NCI-H82 (cell line): ENCODE data around the gene ST6GAL1.
"Not testable (repeated sequence)": the region's sequence is repeated elsewhere in the genome, so short reads cannot be mapped to it uniquely, and the experiment has no call there.

Source experiments
- DNase-seq: peaks from one replicate; lab custom pipeline; 2025; lab: John Stamatoyannopoulos, UW

ST6GAL1 gene

DNA sequence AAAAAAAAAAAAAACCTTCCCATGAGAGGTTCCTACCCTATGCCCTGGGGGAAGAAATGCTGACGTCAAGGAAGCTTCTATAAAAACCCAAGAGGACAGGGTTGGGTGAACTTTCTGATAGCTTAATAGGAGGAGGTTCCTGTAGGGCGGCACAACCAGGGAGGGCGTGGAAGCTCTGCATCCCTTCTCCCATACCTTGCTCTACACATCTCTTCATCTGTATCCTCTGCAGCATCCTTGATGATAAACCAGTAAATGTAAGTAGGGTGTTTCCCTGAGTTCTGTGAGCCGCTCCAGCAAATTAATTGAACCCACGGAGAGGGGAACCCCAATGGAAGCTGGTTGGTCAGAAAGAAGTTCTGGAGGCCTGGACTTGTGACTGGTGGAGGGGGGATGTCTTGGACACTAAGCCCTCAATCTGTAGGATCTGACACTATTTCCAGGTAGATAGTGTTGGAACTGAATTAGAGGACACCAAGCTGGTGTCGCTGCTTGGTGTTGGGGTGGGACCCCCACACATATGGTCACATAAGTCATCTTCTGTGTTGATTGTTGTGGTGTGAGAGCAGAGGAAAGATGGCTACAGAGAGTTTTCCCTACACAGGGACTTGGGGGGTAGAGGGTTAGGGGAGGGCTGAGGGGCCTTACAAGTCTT is 91.5 kb downstream of the ST6GAL1 start:
- DNase-seq, result no peak

DNA sequence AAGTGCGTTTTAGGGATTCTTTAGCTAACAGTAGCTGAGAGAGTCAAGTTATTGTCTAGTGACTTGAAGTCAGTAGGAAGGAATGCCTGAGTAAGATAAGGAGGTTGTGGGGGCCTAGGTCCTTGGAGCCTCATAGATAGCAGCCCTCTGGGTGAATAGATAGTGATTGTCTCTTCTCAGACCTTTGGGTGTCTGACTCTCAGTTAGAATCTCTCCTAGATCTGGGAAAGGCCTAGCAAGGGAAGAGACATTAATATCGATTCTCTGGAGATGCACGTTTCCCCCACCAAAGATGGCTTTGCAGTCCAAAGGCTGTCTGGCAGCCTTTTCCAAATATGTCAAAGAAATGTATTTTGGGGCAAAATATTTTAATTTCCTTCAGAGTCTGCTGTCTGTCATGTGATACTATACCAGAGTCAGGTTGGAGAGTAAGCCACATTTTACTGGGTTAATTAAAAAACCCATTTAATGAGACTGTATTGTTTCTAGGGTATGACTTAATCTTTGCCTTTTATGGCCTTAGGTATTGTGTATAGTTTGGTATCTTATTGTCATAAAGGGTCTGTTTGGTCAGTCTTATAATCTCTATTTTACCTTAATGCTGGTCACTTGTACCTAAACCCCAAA is 92.2 kb downstream of the ST6GAL1 start:
- DNase-seq, result no peak

DNA sequence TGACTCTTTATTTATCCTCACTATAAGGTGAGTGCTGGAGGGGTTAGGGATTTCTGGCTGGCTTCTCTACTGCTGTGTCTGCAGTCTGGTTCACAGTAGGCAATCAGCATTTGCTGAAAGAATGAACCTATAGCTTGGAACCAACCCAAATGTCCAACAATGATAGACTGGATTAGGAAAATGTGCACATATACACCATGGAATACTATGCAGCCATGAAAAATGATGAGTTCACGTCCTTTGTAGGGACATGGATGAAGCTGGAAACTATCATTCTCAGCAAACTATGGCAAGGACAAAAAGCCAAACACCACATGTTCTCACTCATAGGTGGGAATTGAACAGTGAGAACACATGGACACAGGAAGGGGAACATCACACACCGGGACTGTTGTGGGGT is 93.0 kb downstream of the ST6GAL1 start:
- not testable (repeated sequence) for DNase-seq

DNA sequence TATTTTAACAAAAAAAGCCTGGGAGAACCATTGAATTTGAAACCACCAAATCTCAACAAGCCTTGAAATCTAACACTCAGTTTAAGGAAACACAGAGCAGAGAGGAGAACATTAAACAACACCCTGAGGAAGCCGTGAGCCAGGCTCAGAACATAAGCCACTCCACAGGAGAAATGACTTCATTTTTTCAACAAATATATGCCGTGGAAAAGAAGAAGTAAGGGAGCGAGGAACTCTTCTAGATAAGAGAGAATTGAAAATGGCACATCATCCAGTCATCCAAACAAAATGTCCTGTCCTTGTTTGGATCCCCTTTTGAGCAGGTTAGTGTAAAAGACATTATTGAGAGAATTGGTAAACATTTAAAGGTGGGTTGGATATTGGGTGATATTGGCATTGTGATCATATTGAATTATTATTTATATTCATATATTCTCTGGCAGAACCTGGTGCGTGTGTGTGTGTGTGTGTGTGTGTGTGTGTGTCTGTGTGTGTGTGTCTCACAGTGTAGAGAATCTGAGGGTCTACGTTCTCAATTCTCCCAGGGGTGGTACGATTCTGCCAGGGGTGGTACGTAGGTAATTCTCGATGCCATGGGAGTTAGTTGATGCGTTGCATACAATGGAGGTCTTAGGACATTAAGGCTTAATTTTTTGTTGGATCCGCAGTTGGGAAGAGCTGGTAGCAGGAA is 94.4 kb downstream of the ST6GAL1 start:
- DNase-seq, result no peak

DNA sequence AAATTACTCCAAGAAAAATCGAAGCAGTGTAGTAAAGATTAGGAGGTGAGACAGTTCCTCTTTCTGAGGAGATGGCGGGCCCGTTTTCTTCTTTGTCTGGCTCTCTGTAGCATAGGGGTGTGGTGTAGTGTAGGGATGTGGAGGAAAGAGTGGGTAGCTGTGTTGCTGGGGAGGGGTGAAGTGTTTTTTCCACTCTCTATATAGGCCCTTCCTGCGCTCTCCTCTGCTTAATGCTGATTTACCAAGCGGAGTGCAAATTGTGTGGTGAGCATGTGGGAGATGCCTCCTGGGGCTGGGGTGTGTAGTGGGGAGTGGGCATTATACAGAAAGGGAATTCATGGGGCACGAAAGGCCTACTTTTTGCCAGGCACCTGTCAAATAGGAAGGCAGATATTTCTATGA is 94.9 kb downstream of the ST6GAL1 start:
- no peak for DNase-seq

DNA sequence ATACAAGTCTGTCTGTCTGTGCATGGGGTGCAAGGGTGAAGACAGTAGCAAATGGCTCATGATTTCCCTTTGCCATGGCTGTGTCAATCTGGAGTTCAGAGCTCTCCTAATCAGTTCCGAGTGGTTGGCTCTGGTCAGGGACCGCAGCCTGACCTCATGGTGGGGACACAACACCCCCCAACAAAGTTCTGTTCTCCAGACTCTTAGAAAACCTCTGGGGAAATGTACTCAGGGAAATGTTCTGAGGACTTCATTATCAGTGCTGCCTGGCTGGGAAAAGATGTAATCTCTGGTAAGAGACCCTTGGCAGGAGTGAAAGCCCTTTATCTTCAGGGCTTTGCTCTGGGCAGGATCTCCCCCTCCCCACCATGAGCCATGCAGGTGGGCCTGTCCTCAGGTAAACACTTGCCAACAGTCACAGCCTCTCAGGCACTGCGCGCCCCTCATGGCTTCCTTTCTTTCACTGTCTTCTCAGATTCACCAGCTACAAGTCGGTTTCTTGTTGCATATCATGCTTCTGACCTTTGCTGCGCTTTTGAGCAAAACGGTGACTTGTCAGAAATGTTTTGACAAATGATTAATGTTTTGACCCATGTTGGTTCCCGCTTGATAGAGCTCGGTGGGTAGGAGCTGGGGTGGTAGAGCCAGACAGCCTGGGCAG is 95.5 kb downstream of the ST6GAL1 start:
- DNase-seq, result no peak

DNA sequence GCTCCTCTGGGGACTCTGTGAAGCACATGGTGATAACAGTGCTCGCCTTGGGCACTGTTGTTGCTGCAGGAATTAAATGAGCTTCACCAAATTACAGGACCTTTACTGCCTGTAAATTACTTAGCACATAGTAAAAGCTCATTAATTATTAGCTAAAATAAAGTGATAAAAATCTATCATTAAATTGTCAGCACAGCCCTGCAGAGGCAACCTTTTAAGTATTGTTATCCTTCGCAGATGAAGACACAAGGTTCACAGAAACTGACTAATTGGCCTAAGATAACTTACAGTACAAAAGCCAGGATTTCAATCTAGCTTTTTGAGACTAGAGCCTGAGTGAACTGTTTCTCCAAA is 96.0 kb downstream of the ST6GAL1 start:
- no peak for DNase-seq

DNA sequence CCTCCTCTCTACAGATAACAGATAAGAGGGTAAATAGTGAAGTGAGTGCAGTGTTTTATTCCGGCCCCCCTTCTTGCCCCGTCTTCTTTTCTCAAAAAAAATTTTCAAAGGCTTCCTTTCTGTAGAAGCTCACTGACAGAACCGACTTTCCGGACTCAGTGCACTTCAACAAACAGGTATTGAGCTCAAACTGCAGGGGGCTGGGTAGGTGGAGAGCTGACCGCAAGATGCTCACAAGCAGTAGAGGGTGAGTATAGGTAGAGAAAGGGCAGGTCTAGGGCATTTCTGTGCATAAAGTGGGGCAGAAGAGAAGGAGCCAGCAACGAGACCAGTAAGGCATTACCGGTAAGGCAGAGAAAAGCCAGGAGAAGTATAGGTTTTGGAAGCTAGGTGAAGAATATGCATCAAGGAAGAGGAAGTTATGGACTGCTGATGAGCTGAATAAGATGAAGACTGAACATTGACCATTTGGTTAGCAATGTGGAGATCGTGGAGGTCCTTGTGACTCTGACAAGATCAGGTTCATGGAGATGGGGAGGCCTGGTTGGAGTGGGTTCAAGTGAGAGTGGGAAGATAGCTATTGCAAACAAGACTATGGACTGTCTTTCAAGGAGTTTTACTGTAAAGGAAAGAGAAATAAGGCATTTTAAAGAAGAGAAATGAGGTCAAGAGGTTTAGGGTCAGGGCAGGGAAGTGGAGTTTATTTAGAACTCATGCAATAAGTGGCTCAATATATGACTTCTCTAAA is 97.4 kb downstream of the ST6GAL1 start:
- DNase-seq, result no peak

DNA sequence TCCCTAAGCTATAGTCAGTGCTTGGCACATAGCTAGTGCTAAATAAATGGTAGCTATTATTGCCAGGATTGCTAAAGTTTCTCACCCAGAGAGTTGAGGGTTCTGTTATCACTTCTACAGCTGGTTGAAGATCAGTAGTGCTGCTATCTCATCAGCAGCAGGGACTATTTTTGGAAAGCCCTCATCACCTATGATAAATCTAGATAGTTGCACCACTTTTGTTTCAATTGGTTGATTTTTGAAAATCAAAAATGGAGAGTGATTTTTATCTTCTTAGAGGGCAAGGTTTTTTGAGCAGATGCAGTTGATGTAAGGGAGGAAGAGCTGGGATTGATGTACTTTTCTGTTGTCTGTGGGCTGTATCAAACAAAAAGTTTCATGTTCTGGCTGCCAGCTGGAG is 101.6 kb downstream of the ST6GAL1 start:
- DNase-seq, result no peak

DNA sequence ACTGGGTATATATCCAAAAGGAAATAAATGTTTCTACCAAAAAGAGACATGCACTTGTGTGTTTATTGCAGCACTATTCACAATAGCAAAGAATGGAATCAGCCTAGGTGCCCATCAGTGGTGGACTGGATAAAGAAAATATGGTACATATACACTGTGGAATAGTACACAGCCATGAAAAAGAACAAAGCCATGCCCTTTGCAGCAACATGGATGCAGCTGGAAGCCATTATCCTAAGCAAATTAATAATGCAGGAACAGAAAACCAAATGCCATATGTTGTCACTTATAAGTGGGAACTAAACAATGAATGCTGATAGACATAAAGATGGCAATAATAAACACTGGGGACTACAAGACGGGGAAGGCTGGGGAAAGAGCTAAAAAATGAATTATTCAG is 106.1 kb downstream of the ST6GAL1 start:
- DNase-seq, result no peak

DNA sequence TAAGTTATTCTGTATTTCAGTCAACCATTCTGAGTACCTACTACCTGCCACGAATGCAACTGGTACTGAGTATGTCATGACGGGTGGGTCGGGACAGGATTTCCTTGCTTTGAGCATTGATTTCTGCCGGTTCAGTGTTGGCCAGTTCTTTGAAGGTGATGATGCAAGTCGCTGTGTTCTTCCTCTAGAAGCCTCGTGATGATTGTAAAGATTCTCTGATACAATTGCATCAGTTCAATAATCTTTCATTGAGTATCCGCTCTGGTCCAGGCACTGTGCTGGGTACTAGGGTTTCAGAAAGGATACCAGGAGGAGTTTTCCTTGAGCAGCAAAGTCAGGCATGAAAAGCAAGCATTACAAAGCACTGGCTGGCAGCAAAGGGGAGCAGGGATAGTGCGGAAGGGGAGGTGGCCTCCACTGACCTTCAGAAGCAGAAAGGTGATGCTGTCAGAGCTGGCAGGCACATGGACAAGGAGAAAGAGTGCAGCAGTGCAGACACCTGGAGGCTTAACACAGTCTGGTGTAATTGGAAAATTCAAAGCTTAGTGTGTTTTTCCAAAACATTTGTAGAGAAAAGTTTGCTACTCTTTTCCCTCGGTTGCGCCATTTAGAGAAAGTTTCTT is 108.9 kb downstream of the ST6GAL1 start:
- no peak for DNase-seq

DNA sequence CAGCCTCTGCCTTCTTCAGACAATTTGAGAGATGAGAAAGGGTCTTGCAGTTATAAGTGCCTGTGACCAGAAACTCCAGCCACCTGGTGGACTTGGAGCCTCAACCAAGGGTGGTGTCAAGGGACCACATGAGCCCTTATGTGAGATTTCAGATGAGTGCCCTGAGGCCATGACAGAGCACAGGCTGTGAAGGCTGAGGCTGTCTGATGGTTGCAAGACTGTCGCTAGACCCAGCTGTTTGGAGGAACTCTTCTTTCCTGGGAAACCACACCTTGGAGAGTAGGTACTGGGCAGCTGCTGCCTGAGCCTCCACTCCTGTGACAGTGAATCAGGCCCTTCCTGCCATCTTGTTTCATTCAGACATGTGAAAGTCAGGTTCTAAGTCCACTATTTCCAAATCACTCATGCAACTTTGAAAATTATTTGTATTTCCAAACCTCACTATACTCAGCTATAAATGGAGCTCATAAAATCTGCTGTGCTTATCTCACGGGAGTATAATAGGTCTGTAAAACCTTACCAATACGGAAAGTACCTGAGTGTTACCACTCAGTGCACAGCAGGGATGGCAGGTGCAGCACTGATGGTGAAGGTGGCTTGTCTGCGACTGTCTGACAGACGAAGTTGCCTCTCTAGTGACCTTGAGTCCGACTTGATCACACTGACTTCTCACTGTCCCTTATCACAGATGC is 109.5 kb downstream of the ST6GAL1 start:
- no peak for DNase-seq

DNA sequence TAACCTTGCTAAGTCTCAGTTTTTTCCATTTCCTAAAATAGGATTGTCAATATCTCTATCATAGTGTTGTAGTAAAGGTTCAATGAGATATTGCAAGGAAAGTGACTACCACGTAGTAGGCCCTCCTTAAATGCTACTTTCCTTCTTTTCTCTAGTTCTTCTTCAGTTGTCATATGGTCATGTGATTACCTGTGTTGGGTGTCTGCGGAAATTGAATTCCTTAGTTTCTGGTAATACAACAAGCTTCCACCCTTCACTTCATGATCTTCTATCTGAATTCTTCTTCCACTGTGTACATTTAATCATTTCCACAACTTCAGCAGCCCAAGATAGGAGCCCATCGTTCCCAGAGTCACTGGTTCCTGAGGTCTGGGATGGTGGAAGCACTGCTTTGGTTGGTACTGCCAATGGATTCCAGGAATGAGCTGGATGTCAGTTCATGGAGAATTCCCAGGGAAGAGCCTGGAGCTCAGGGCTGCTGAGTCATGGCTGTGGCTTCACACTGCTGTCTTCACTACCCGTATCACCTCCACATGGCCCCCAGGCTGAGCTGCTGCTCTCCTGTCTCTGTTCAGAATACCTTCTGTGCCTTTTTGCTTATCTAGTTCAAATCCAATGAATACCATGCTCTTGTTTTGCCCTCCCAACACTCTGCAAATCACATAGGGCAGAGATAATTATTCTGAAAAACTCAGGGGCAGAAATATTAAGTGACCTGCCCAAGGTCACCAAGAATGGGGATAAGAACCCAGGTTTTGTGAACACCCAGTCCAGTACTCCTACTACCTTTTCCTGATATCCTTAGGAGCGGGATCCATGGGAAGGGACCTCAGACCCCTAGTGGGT is 110.4 kb downstream of the ST6GAL1 start:
- no peak for DNase-seq

DNA sequence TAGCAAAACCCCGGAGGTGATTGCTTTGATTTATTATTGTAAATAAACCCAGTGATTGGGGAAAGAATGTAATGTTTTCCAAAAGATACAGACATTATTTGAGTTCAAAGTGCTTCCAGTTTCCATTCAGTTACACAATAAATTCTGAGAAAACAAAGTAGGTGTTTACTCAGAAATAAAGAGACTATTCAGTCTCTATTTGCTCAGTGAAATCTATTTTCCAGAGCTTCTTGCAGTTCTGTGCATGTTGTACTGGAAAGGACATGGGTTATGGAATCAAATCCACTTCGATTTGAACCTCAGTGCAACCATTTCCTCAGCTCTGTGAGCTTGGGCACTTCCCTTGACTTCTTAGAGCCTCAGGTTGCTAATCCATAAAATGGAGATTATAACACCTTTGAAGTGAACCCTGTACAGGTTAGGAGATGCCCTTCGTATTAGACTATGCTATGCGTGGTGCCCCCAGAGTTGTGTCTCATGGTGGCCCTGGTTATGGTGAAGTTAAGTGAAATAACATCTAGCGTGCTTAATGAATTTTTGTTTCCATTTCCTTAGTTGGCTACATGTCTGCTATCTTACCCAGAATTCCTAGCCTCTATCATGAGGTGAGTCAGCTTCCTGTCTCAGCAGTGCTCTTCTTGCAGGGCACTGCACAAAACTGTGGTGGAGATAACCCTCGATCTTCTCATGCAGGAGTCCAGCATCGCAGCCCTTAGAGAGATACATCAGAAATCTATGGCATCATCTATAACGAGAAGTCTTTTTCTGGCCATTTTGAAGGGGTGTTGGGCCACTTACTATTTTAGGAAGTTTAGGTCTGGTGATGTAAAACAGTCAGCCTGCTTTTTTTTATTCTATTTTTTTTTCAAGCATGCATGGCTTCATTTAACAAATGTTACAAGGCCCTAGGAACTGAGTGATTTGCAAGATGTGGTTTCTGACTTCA is 111.3 kb downstream of the ST6GAL1 start:
- DNase-seq, result no peak

DNA sequence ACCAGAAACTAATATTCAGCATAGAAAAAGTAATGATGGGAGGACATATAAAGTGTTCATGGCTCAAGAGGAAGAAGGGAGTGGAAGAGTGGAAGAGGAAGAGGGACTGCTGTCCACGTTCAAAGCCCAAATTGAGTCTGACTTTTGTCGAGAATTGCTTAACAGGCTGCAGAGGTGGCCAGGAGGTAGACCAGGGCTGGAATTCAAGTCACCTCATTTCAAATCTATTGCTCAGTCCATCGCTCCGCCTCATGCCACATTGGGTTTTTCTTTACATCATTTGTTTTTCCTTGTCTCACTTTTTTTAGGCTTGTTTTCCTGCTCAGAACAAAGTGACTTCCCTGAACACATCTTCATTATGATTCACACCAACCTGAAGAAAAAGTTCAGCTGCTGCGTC is 112.0 kb downstream of the ST6GAL1 start:
- no peak for DNase-seq

DNA sequence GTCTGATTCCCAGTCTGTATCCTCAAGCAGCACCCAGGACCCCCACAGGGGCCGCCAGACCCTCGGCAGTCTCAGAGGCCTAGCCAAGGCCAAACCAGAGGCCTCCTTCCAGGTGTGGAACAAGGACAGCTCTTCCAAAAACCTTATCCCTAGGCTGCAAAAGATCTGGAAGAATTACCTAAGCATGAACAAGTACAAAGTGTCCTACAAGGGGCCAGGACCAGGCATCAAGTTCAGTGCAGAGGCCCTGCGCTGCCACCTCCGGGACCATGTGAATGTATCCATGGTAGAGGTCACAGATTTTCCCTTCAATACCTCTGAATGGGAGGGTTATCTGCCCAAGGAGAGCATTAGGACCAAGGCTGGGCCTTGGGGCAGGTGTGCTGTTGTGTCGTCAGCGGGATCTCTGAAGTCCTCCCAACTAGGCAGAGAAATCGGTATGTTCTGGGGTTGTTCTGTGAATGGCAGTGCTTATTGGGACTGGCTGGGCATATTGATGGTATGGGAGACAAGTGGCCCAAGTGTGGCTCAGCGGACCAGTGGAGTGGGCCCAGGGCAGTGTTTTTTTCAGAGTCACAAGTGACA is 112.6 kb downstream of the ST6GAL1 start:
- DNase-seq, result no peak

DNA sequence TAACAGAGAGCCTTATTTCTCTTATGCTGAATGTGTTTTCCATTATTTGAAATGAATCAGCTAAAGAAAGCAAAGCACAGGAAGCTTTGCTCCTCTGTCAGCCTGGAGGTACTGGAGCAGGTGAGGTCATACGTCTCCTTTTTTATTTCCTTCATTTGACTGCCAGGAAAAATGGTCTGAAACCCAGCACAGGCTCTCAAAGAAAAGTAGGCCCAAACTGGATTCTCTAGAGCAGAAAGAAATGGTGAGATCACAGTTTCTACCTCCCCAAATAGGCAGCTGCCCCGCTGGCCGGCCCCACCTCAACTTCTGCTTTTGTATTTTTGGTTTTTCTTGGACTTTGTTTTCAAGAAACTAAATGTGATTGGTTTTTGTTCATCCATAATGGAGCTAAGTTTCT is 113.9 kb downstream of the ST6GAL1 start:
- DNase-seq, result no peak

DNA sequence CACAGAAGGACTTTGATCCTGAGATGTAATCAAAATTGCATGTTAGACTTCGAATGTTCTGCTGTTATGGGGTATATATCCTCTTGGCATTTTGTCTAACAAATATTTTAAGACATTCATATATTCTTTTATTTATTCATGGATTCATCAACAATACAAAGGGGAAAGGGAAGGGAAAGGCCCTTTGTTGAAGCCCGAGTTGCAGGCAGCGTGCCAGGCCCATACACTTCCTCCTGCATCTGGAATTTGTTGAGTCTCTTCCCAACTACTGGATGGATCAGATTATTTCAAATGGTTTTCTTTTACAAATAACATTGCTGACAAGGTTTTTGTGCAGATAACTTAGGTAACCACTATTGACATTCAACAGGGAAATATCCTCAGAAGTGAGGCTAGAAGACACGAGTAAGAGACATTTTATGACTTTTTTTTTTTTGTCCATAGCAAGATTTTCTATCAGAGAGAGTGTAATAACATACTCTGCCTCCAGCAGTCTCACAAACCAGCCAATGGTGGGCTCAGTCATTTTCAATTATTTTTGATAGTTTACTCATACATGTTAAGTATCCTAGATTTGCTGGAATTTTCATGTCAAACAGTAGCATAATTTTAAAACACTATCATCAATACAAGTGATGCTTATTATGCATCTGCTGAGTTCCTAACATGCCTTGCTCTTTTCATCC is 114.7 kb downstream of the ST6GAL1 start:
- DNase-seq, result no peak
